NCI-H2171 treated with DMSO at 0.1 percent for 48 hours (cell line): Measurements from ENCODE around the gene SRBD1.
"Not testable (repeated sequence)": the region's sequence is repeated elsewhere in the genome, so short reads cannot be mapped to it uniquely, and the experiment has no call there.

Experiments
- DNase-seq: peaks from one replicate; lab custom pipeline; 2025; lab: John Stamatoyannopoulos, UW

The SRBD1 gene

DNA sequence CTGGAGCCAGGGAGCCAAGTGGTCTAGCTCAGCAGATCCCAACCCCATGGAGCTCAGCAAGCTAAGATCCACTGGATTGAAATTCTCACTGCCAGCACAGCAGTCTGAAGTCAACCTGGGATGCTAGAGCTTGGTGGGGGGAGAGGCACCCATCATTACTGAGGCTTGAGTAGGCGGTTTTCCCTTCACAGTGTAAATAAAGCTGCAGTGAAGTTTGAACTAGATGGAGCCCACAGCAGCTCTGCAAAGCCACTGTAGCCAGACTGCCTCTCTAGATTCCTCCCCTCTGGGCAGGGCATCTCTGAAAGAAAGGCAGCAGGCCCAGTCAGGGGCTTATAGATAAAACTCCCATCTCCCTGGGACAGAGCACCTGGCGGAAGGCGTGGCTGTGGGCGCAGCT is 185.0 kb downstream of the SRBD1 start:
- not testable (repeated sequence) for DNase-seq

DNA sequence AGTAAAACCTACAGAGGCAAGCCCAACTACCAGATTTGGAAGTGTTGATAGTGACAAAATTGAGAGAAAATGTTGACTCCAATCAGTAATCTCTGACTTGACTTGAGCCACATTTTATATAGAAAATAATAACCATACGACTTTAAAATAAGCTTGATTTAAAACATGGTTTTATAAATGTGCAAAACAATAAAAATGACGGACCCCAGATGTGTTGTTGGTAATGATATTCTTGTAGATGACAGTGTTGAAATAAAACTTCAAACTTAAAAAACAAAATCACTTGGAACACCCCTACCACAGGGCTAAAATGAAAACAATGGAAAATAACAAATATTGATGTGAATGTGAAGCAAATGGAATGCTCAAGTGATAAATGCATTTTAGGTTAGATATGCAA is 188.1 kb downstream of the SRBD1 start:
- no peak for DNase-seq

GRCh38 chr2:45418532-45418931 is 192.5 kb downstream of the SRBD1 start:
- no peak for DNase-seq

DNA sequence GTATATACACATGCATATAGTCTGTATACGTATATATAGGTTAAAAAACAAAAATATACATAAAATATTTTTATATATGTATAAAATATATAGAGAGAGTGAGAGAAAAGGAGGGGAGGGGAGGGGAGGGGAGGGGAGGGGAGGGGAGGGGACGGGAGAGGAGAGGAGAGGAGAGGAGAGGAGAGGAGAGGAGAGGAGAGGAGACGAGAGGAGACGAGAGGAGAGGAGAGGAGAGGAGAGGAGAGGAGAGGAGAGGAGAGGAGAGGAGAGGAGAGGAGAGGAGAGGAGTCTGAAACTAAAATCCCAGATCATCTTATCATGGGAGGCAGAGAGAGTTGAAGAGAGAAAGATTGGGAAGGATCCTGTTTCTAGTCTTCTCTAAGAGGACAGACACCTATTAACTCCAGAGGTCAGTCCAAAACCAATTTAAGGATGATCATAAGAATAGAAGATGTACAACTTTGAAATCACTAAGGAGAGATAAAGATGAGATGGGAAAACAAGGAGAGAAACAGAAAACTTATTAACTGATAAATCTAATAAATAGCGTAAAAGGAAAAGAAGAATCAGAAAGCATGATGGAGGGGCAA is 195.4 kb downstream of the SRBD1 start:
- DNase-seq = no peak

DNA sequence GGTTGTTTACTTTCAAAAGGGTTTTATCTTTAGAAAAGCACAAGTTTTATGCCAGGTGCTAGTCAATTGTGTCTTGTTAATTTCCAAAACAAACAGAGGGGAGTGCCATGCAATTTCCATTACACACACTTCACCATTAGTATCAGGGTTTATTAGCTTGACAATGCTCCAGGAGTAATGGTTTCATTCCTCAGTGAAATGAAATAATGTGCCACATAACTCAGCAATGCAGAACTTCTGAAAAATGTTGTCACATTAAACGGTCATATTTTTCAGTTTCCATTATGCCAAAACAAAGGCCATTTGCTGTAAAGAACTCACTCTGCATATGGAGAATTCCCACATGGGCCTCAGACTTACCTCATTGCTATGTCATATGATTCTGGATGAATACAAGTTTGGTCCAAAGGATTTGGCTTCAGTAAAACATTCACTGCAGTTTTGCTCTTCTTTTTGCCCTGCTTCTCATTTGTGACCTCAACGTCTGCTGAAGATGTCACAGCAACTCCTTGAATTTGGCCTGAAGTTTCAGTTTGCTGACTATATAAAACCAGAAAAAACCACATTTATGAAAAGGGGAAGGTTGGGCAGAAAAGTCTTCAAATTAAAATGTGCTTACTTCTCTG is 198.2 kb downstream of the SRBD1 start:
- DNase-seq = no peak

GRCh38 chr2:45409677-45410076 is 201.4 kb downstream of the SRBD1 start:
- no peak for DNase-seq

- peak; percentile 69 for DNase-seq
Observed at GRCh38 chr2:45406621-45407020, 204.4 kb downstream of the SRBD1 start.

DNA sequence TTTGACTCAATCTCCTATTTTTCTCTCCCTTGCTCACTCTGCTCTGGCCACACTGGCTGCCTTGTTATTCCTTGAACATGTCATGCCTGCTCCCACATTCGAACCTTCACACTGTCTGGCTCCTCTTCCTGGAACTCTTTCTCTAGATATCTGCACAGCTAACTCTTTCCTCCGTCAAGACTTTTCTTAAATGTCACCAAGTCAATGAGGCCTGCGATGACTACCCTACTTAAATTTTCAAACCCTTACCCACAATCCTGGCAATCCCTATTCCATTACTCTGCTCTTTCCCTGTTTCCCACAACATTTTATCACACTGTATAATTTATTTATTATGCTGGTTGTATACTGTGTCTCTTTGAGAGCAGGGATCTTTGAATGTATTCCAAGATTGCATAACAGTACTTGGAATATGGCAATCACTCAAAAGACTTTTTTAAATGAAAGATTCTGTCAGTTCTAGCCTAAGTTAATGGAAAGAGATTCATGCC is 206.2 kb downstream of the SRBD1 start:
- no peak for DNase-seq

DNA sequence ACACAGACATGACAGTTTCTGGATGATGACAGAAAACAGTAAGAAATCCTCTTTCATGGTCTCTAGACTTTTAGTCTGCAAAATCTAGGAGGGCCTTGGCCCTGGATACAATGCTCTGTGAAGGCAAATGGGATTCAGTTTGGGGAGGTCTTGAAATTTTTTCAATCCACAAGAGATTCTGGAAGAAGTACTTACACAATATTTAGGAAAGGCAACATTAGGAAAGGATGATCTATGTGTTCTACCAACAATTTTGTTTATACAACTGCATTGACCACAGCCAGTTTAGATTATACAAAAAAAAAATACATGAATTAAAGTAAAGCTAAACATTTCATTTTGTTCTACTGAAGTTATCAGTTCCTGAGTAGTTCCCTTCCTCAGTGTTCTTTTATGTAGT is 208.0 kb downstream of the SRBD1 start:
- DNase-seq = no peak

DNA sequence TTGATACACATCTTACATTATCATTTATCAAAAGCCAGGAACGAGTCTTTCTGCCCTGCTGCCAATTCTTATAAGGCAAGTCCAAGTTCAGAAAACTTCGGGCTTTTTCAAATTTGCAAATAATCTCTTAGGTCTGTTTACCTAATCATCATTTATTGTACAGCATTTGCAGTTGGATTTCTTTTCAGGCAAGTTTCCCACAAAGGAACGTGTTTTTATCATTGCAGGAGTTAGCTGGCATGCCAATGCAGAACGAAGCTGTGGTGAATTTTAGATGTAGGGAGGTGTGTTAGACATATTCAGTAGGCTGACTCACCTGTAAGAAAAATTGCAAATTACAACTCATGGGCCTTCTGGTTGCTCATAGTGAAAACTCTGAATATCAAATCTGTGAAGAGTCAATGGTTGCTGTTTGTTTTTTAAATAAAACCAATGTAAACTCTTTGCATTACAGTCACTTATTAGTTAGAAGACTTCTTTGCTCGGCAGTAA is 209.6 kb downstream of the SRBD1 start:
- DNase-seq = no peak

GRCh38 chr2:45399040-45399784 is 211.9 kb downstream of the SRBD1 start:
- no peak for DNase-seq

- no peak for DNase-seq
Observed at GRCh38 chr2:45397292-45397691, 213.8 kb downstream of the SRBD1 start.

GRCh38 chr2:45396671-45397070 is 214.4 kb downstream of the SRBD1 start:
- no peak for DNase-seq

GRCh38 chr2:45394842-45395241 is 216.2 kb downstream of the SRBD1 start:
- no peak for DNase-seq

DNA sequence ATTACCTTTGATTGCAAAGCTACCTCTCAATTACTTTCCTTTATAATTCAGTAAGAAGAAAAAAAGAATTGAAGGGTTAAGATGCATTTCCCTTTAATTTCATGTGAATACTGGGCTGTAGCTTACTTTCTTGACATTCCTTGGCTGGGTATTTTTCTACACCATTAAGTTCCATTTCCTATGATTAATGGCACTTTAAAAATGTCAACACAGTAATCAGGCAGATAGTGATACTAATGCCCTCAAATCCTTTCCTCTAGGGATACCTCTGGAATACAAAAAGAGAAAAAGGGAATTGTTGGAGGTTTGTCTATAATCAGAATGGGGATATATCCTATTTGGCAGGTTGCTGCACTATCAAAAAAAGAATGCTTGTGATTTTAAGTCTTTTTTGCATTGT is 216.9 kb downstream of the SRBD1 start:
- DNase-seq = no peak

DNA sequence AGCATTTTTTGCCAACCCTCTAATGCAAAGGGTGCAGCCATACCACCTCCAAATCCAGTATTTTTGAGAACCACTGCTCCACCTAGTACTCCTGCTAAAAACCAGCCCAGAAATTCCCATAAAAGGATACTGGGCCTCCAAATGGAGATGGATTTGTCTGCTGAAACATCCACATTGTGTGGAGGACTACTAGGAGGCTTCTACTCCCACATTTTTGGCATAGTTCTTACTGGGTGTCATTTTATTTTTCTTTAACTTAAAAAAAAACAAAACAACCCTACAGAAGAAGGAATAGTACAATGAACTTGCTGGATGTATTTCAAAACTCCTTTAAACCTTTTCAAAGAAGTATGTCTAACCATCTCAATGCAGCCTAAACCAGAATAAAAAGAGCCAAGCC is 219.2 kb downstream of the SRBD1 start:
- no peak for DNase-seq

- DNase-seq = no peak
Observed at GRCh38 chr2:45390861-45391260, 220.2 kb downstream of the SRBD1 start.

- DNase-seq = no peak
Observed at GRCh38 chr2:45390441-45390840, 220.6 kb downstream of the SRBD1 start.

GRCh38 chr2:45388541-45389100 is 222.4 kb downstream of the SRBD1 start:
- no peak for DNase-seq

DNA sequence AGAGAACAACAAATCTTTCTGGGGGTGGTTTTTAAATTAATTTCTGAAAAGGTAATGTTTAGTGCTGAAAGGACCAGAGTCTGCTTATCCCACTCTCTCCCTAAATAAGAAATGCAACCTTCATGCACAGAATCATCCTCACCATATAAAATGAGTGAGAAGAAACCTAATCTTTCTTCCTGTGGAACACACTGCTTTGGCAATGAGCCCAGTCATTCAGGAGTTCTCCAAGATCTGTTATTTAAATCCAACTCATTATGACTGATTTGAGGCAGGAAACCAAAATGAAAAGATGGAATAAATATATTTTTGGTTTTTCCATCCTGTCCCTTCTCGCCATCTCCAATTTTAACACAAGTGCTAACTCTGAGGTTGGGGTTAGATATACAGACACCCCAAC is 228.3 kb downstream of the SRBD1 start:
- peak; percentile 61 for DNase-seq

DNA sequence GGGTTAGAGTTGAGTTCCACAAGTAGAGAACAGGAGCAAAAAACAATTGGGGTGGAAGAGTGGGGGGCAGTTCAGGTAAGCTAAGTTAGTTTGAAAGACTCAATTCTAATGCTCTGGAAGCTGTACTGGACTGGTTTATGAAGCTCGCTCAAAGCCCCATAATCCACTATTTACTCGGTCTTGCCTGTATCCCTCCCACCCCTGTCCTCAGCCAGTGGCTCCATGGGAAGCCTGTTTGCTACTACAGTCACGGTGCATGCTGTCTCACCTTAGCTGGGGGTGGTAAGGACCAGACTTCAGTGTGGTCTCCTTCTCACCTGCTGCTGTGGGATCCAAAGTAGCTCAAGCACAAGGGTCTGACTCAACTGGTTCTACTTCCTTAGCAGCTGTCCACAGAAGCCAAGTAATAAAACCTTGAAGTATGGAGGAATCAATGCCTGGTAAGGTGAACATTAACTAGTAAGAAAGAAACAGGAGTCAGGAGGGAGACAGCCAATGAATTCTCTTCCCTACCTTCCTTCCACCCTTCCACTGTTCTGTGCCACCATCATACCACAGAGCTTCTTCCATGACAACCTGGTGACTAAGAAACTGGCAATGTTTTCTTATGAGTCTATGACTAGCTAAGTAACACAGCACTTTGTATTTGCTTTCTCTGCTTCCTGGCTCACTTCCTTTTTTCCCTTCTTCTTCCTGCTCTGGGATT is 230.8 kb downstream of the SRBD1 start:
- no peak for DNase-seq

DNA sequence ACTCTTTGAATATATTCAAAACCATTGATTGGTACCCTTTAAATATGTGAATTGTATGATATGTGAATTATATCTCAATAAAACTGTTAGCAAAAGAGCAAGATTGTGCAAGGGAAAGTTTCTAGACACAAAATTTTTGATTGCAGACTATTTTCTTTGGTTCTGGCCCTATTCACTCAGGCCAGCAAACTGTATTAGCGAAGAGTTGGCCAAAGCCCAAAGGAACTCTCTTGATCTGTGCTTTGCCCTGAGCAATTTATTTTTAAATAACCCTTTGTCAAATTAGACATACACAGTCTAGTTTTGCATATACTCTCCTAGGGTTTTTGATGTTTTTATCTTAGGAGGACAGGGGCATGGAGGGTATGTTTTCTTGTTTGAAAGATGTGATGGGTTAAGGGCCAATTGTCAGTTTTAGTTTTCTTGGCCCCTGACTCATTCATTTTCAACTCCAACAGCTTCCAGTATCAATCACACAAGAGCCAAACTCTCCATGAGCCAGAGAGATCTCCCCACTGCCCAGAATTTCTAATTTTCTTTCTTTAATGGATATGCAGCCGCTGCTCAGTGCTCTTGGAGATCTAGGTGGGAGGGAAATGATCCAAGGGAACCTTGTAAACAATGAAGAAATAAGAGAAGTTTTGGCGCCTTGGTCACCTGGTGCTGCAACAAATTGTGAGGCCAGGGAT is 231.5 kb downstream of the SRBD1 start:
- no peak for DNase-seq
